NCI-H1105 treated with DMSO at 0.1 percent for 48 hours (cell line): ENCODE measurements around the gene LAMB1.
"Not testable (repeated sequence)": the region's sequence is repeated elsewhere in the genome, so short reads cannot be mapped to it uniquely, and the experiment has no call there.

Experiments
- DNase-seq: peaks from one replicate; lab custom pipeline; 2025; lab: John Stamatoyannopoulos, UW

The LAMB1 gene

DNA sequence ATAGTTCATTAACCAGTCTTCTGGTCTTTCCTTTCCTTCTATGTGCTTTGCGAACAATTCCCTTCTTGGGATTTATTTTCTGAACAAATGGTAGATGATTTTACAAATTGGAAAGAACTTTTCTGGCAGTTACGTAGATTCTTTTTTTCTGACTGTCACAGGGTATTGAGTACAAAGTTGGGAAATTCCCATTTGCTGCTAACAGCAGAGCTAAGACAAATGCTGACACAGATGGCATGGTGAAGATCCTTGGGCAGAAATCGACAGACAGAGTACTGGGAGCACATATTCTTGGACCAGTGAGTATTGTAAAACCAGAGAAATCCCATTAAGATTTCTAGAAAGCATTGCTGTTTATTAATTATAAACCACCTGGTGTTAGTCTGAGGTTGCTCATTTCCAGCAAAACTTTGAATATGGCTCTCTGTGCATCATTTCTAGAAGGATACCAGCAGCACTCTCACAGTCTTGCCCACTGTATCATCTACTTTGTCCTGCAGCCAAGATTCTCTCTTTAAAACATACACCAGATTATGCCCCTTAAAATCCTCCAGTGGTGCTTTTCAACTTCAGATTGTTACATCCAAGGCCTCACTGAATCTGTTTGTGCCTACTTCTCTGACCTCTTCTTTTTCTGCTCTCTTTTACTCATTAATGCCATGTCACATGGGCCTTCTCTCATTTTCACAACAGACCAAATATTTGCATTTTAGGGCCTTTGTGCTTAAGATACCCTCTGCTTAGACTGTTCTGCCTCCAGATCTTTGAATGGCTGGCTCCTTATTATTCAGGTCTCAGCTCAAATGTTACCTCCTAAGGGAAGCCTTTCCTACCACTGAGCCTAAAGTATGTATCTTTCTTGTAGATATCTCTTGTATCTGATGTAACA, 85.0 kb downstream of the LAMB1 start:
- DNase-seq: no peak

GRCh38 chr7:107915541-107915940, 87.4 kb downstream of the LAMB1 start:
- DNase-seq: no peak

DNA sequence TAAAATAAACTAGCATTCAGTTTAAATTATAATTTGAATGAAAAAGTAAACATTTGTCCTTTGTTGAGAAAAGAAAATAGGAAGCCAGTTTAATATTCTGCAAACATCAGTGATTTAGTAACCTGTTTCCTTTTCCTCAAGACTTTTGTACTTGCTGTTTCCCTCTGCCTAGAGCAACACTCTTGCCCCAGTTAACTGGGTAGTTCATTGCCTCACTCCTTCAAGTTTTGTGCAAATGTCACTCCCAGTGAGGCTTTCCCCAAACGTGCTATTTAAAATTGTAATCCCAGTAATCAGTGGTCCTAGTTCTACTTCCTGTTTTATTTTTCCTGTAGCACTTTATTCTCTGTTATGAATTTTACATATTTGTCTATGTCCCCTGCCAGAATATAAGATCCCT, 88.1 kb downstream of the LAMB1 start:
- no peak for DNase-seq

GRCh38 chr7:107913851-107914250, 89.1 kb downstream of the LAMB1 start:
- no peak for DNase-seq

GRCh38 chr7:107911981-107912380, 91.0 kb downstream of the LAMB1 start:
- no peak for DNase-seq

GRCh38 chr7:107909445-107909844, 93.5 kb downstream of the LAMB1 start:
- no peak for DNase-seq

- no peak for DNase-seq
Measured at GRCh38 chr7:107907790-107908189, 95.2 kb downstream of the LAMB1 start.

DNA sequence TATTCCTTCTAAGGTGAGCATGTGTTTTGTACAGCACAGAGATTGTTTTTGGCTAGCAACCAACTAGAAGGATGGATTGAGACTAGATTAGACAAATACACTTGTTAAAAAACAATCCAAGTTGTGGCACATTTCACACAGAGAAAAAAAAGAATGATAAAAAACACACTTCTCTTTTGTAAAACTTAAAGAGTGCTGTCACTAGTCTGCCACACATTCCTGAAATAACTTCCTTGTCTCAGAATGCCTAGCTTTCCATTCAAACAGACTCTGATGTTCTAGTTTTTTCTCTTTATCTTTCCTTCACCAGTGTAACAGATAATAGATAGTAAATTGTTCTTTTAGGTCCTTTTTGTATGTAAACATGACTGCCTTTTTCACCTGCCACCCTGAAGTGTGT, 100.6 kb downstream of the LAMB1 start:
- no peak for DNase-seq

- no peak for DNase-seq
Measured at GRCh38 chr7:107900496-107901015, 102.4 kb downstream of the LAMB1 start.

GRCh38 chr7:107898997-107899594, 103.9 kb downstream of the LAMB1 start:
- DNase-seq: no peak

GRCh38 chr7:107892367-107892741, 110.6 kb downstream of the LAMB1 start:
- DNase-seq: not testable (repeated sequence)

DNA sequence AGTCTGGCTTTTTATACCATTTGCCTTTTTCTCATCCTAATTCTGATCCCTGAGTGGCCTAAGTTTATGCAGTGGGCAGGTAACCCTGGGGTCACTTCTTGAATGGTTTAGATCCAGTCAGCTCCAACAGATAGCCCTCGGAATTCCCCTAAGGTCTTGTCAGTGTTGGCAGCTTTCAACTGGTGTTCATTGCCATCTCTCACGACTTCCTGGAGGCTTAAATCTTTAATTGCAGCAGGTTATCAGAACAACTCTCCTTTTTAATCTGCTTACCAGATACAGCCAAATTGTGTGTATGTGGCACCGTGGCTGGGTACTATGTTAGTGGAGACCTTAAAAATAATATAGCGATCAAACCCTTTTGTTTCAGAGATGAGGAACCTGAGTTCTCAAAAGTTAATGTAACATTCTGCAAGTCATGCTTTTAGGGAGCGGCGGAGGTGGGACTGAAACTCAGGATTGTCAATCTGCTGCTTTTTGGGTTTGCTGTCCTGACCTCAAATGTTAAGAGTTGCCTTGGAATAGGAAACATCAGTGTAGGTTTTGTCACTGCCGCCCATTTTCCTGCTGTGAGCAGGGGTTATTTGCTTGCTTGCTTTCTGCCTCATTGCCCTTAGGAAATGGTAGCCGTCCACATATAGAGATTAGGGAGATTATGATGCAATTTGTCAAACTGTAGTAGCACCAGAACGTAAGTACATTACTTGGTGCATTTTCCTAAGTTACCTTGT, 111.2 kb downstream of the LAMB1 start:
- no peak for DNase-seq

- DNase-seq: peak; percentile 84
Measured at GRCh38 chr7:107890962-107891635, 111.9 kb downstream of the LAMB1 start, which contains the start of gene DLD. DLD (plus strand) TSS chr7:107891183; CDS start chr7:107891251, 68 bp downstream.

GRCh38 chr7:107890493-107890961, 112.4 kb downstream of the LAMB1 start:
- DNase-seq: peak; percentile 74

DNA sequence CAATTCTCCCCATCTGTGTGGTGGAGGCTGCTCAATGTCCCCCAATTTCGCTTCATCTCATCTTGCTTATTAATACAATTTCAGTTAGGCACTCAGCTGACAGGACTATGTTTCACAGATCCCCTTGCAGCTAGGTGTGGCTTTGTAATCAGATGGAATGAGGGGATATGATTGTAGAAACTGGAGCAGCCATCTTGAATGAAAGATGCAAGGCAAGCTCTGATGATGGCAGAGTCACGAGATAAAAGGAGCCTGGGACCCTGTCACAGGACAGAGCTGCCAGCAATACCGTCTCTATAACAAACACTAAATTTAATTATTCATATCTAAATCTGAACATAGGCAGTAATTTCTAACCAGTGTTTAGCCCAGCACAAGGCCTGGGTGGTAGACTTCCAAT, 113.0 kb downstream of the LAMB1 start:
- DNase-seq: no peak

- not testable (repeated sequence) for DNase-seq
Measured at GRCh38 chr7:107887827-107888226, 115.1 kb downstream of the LAMB1 start.

DNA sequence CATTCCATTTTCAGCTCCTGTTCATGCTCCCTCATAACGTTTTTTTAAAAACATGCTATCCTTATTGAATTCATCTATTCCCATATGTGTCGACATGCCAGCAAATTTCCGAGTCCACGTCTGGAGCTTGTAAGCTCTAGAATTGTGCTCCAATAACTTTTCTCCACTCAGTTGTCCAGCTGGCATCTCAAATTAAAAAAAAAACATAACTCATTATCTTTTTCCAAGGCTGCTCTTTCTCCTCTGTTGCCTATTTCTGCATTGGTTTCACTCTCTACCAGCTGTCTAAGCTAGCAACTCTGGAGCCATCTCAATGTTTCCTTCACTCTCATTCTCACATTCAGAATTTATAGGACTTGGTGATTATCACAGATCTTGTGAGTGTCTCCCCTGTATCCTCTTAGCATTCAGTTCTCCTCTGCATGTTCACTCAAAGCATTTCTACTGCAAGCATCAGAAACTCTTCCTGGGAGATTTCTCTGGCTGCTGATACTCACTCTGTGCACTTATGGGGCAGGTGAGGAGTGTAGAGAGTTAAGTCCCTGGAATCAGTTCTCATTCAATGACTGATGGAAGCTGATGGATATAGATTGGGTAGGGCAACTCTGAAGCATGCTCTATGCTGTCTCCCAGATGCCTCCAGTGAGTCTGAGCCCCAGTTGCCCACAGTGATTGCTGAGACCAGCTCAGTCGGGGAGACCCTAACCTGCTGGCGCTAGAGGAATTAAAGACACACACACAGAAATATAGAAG, 118.7 kb downstream of the LAMB1 start:
- no peak for DNase-seq

DNA sequence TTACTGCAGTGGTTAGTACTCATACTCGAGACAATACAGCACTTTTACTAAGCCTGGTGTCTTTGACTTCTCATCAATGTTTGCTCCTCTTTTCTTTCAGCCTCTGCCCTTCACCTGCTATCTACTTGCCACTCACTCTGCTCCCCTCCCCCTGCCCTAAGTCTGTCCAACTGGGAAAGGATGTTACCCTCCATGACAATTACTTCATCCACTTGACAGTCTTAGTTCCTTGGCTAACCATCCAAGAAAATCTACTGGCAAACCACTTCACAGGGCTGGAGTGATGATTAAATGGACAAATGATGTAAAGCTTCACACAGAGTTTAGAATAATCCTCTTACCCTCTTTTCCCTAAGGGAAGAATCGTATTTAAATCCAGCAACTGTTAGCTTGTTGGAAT, 120.2 kb downstream of the LAMB1 start:
- no peak for DNase-seq

DNA sequence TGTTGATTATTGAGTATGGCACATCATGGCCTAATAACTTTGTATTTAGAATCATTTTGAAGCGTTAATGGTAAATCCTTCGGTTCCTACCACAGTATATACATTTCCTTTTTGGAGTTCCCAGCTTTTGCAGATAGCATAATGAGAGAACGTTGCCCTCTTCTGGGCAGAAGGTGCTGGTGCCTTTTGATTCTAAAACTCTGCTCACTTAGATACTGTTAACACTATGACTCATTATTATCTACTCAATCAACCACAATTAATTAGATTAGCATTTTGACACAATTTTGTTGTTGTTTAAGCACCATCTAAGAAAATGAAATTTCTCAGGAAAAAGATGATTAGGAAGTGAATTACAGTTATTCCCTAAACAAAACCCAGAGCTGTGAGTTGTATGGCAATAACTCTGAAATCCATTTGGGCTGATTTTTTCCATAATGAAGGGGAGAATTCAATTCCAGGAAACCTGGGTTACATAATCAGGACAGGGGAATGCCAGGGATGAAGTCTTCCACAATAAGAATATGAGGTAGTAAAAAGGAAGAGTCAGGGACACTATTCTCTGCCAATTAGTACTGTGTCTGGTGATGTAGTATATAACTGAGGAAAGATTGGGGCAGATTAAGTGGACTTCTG, 123.4 kb downstream of the LAMB1 start:
- peak; percentile 75 for DNase-seq

DNA sequence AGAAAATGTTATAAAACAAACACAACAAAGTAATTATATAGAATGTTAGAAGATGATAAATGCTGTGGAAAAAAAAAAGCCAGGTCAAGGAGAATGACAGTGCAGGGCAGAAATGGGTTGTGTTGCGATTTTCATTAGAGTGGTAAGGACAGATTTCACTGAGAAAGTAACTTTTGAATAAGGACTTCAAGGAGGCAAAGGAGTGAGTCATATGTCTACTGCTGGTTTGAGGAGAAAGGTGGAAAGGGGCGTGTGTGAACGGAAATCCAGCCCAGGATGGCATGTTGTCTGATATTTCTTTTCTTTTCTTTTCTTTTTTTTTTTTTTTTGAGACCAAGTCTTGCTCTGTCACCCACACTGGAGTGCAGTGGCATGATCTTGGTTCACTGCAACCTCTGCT, 124.3 kb downstream of the LAMB1 start:
- no peak for DNase-seq
